MCF 10A (cell line): ENCODE data around the gene LPCAT3. TPM values are rescaled to one million over a fixed set of nuclear protein-coding genes. Genes with fewer than 3 reads are reported as not detected.
A peak's percentile ranks its signal among the peaks of the same experiment; 100 is the strongest.

ENCODE experiments used
- BruUV-seq: library from RNA; stranded (reverse); fragments of 400-500 nt; replicated peaks from 2 replicates; lab custom pipeline; 2021; lab: Mats Ljungman, UMichigan
- CTCF ChIA-PET: fragments of 300-600 bp; sonication (Branson Sonifier 250); formaldehyde crosslinking; extraction: SDS; loops from one replicate; lab custom pipeline; 2021; ENCODE audit warnings: antibody characterized with exemption, inconsistent platforms; lab: Yijun Ruan, JAX
- POLR2A ChIA-PET: fragments of 300-600, 350-650 bp; sonication (Branson Sonifier 250); formaldehyde crosslinking; extraction: SDS; loops from one replicate; lab custom pipeline; 2020; ENCODE audit warnings: antibody characterized with exemption, inconsistent platforms; lab: Yijun Ruan, JAX
- DNase-seq: peaks from one replicate; pipeline ENCODE4 v3.0.0-alpha.2; 2018; ENCODE audit not compliant: unreplicated experiment
- H3K27ac Mint-ChIP-seq: one replicate; pipeline ENCODE4 v1.8.0; 2022; ENCODE audit warnings: mild to moderate bottlenecking, low read depth, mixed read lengths; ENCODE audit not compliant: unreplicated experiment
- H3K27me3 Mint-ChIP-seq: one replicate; pipeline ENCODE4 v1.8.0; 2022; ENCODE audit warnings: mixed read lengths; ENCODE audit not compliant: insufficient read depth, unreplicated experiment
- H3K36me3 Mint-ChIP-seq: one replicate; pipeline ENCODE4 v1.8.0; 2022; ENCODE audit warnings: mild to moderate bottlenecking, moderate library complexity, mixed read lengths; ENCODE audit not compliant: insufficient read depth, unreplicated experiment
- H3K4me1 Mint-ChIP-seq: one replicate; pipeline ENCODE4 v1.8.0; 2022; ENCODE audit warnings: mixed read lengths; ENCODE audit not compliant: insufficient read depth, unreplicated experiment
- H3K4me3 Mint-ChIP-seq: one replicate; pipeline ENCODE4 v1.8.0; 2022; ENCODE audit warnings: mild to moderate bottlenecking, moderate library complexity, mixed read lengths; ENCODE audit not compliant: unreplicated experiment
- H3K9me3 Mint-ChIP-seq: one replicate; pipeline ENCODE4 v1.8.0; 2022; ENCODE audit warnings: mixed read lengths; ENCODE audit not compliant: unreplicated experiment
- CTCF ChIP-seq: fragments of 200-600 bp; IDR thresholded peaks from one replicate; pipeline ENCODE4 v1.8.0; 2022; ENCODE audit warnings: antibody characterized with exemption, mild to moderate bottlenecking; ENCODE audit not compliant: unreplicated experiment
- intact Hi-C: fragments of 100-400 bp; cut with micrococcal nuclease; formaldehyde crosslinking; loops from 2 replicates; pipeline ENCODE4 v1.14.1; 2022
- total RNA-seq: library from RNA; stranded (reverse); gene quantifications from 2 replicates; pipeline ENCODE4 v1.2.3, GENCODE V29; 2022

LPCAT3 gene
- total RNA-seq, 1 experiment from 2014 or later, result 14.4 TPM

GRCh38 chr12:6943389-6943721, 74.9 kb downstream of the LPCAT3 start:
- Mint-ChIP-seq H3K27ac (peak overlapping the region; percentile 98), H3K4me1 (peaks cover 30% of the 10 kb centered on the region), H3K4me3 (peak overlapping the region; percentile 85), H3K9me3 (no peaks in the 10 kb centered on the region), H3K27me3 (no peaks in the 10 kb centered on the region), H3K36me3 (peaks cover 78% of the 10 kb centered on the region)
- intact Hi-C loops, result no loop called here
- TF ChIP-seq CTCF, result no peak
- POLR2A ChIA-PET, result interaction anchor here (0.6 to 6.8 kb wide), 27 partner anchors 11 to 280 kb away, joined by 3 to 495 read pairs (median 5); partner anchors contain the start of genes ATN1, C1RL, C1S and CDCA3
- CTCF ChIA-PET, result interaction anchor here (0.6 to 5.5 kb wide), 15 partner anchors 14 to 169 kb away, joined by 3 to 160 read pairs (median 7); partner anchors contain the start of genes C1RL, C1S, SPSB2 and TPI1
- DNase-seq, result peak; percentile 91
- no TSS peak for BruUV-seq

GRCh38 chr12:6942331-6942665, 76.0 kb downstream of the LPCAT3 start:
- Mint-ChIP-seq H3K4me1 (peaks cover 26% of the 10 kb centered on the region), H3K27ac (no peak overlapping the region), H3K9me3 (no peaks in the 10 kb centered on the region), H3K36me3 (peaks cover 89% of the 10 kb centered on the region), H3K27me3 (no peaks in the 10 kb centered on the region), H3K4me3 (peak overlapping the region; percentile 19)
- POLR2A ChIA-PET, result interaction anchor here (0.9 to 6.8 kb wide), 7 partner anchors 15 to 75 kb away, joined by 3 to 495 read pairs (median 62); partner anchors contain the start of genes ATN1, EMG1, LPCAT3 and PHB2
- CTCF ChIA-PET, result interaction anchor here (0.6 to 9.7 kb wide), 4 partner anchors 19 to 219 kb away, joined by 3 to 114 read pairs (median 14); partner anchors contain the start of gene COPS7A
- intact Hi-C loops, result no loop called here
- BruUV-seq, result no TSS peak
- no peak for DNase-seq
- TF ChIP-seq CTCF, result no peak

GRCh38 chr12:6941782-6942181, 76.5 kb downstream of the LPCAT3 start:
- POLR2A ChIA-PET, result interaction anchor here (0.9 to 6.8 kb wide), 5 partner anchors 15 to 73 kb away, joined by 3 to 495 read pairs (median 29); partner anchors contain the start of genes ATN1 and LRRC23
- H3K36me3 Mint-ChIP-seq, result peaks cover 91% of the 10 kb centered on the region

More at GRCh38 chr12:6941782-6942181, 76.5 kb downstream of the LPCAT3 start:
- H3K4me1 Mint-ChIP-seq, result peaks cover 23% of the 10 kb centered on the region
- DNase-seq, result no peak
- no peak for TF ChIP-seq CTCF
- intact Hi-C loops, result no loop called here
- no peak overlapping the region for H3K27ac Mint-ChIP-seq
- H3K27me3 Mint-ChIP-seq, result no peaks in the 10 kb centered on the region
- H3K4me3 Mint-ChIP-seq, result no peak overlapping the region
- CTCF ChIA-PET, result interaction anchor here (1.1 to 9.7 kb wide), 4 partner anchors 19 to 69 kb away, joined by 6 to 114 read pairs (median 12); partner anchors contain the start of gene SPSB2
- no TSS peak for BruUV-seq
- H3K9me3 Mint-ChIP-seq, result no peaks in the 10 kb centered on the region
